DMS79 treated with DMSO at 0.1 percent for 48 hours (cell line): ENCODE results near the gene POLA2.
"Not testable (repeated sequence)": the region's sequence is repeated elsewhere in the genome, so short reads cannot be mapped to it uniquely, and the experiment has no call there.

ENCODE experiments used
- DNase-seq: peaks from one replicate; lab custom pipeline; 2025; lab: John Stamatoyannopoulos, UW

POLA2 gene

GRCh38 chr11:65241692-65242091 is 20.1 kb upstream of the POLA2 start:
- DNase-seq = no peak

GRCh38 chr11:65242389-65242788 is 19.4 kb upstream of the POLA2 start:
- no peak for DNase-seq

- DNase-seq = no peak
These were observed 18.0 kb upstream of the POLA2 start for GRCh38 chr11:65243797-65244196.

GRCh38 chr11:65245046-65245445 is 16.7 kb upstream of the POLA2 start:
- DNase-seq = not testable (repeated sequence)

- DNase-seq = no peak
These were observed 15.3 kb upstream of the POLA2 start for GRCh38 chr11:65246506-65246905.

- DNase-seq = not testable (repeated sequence)
These were observed 13.5 kb upstream of the POLA2 start for GRCh38 chr11:65248184-65248710.

GRCh38 chr11:65251476-65251875 is 10.3 kb upstream of the POLA2 start:
- DNase-seq = no peak

- no peak for DNase-seq
These were observed 7.0 kb upstream of the POLA2 start for GRCh38 chr11:65254724-65255123.

GRCh38 chr11:65258988-65259387 is 2.8 kb upstream of the POLA2 start:
- DNase-seq = no peak

GRCh38 chr11:65260302-65260701 is 1.5 kb upstream of the POLA2 start:
- DNase-seq = no peak

GRCh38 chr11:65260756-65261590 is 789 bp upstream of the POLA2 start:
- peak; percentile 76 for DNase-seq

- no peak for DNase-seq
These were observed 569 bp downstream of the POLA2 start for GRCh38 chr11:65262381-65262680.

- DNase-seq = no peak
These were observed 1.0 kb downstream of the POLA2 start for GRCh38 chr11:65262776-65263175.

GRCh38 chr11:65264747-65265146 is 3.0 kb downstream of the POLA2 start:
- DNase-seq = not testable (repeated sequence)

- DNase-seq = no peak
These were observed 4.4 kb downstream of the POLA2 start for GRCh38 chr11:65266210-65266609.

- DNase-seq = peak; percentile 78
These were observed 13.2 kb downstream of the POLA2 start for GRCh38 chr11:65274735-65275682.

- no peak for DNase-seq
These were observed 14.1 kb downstream of the POLA2 start for GRCh38 chr11:65275906-65276305.

GRCh38 chr11:65277631-65278277 is 16.0 kb downstream of the POLA2 start:
- DNase-seq = no peak

- no peak for DNase-seq
These were observed 16.6 kb downstream of the POLA2 start for GRCh38 chr11:65278356-65278755.

- DNase-seq = no peak
These were observed 17.5 kb downstream of the POLA2 start for GRCh38 chr11:65279279-65279678.

- no peak for DNase-seq
These were observed 18.1 kb downstream of the POLA2 start for GRCh38 chr11:65279741-65280440.

- no peak for DNase-seq
These were observed 18.9 kb downstream of the POLA2 start for GRCh38 chr11:65280646-65281045.
